Astrocyte (in vitro differentiated cells and primary cell): ENCODE results near the gene XYLT1. TPM values are rescaled to one million over a fixed set of nuclear protein-coding genes. Genes with fewer than 3 reads are reported as not detected.

Source experiments
- DNase-seq: peaks from one replicate; pipeline ENCODE4 v3.0.0-alpha.2; 2010; ENCODE audit warnings: low read depth
- FAIRE-seq: peaks from 2 replicates; lab custom pipeline; 2011; peaks lifted over from hg19 to GRCh38; lab: Jason Lieb, UNC
- H2AFZ ChIP-seq: 2 replicates; pipeline ENCODE4 v1.6.0; 2012; ENCODE audit warnings: low read depth, low read length, inconsistent platforms
- H3K27ac ChIP-seq: 2 replicates; pipeline ENCODE4 v1.5.1; 2011; ENCODE audit warnings: low read depth, low read length, inconsistent platforms
- H3K27me3 ChIP-seq: 2 replicates; pipeline ENCODE4 v1.6.0; 2011; ENCODE audit warnings: low read length, inconsistent platforms; ENCODE audit not compliant: insufficient read depth
- H3K36me3 ChIP-seq: 2 replicates; pipeline ENCODE4 v1.5.1; 2011; ENCODE audit warnings: low read length, inconsistent platforms; ENCODE audit not compliant: insufficient read depth
- H3K4me1 ChIP-seq: 2 replicates; pipeline ENCODE4 v1.5.1; 2011; ENCODE audit warnings: low read length, inconsistent platforms; ENCODE audit not compliant: insufficient read depth
- H3K4me2 ChIP-seq: 2 replicates; pipeline ENCODE4 v1.6.0; 2012; ENCODE audit warnings: low read length, inconsistent platforms
- H3K4me3 ChIP-seq: 2 replicates; pipeline ENCODE4 v1.5.1; 2011; ENCODE audit warnings: low read depth, mild to moderate bottlenecking, low read length, inconsistent platforms; ENCODE audit not compliant: insufficient read depth
- H3K79me2 ChIP-seq: 2 replicates; pipeline ENCODE4 v1.6.0; 2012; ENCODE audit warnings: mild to moderate bottlenecking, low read length, inconsistent platforms; ENCODE audit not compliant: insufficient read depth
- H3K9ac ChIP-seq: 2 replicates; pipeline ENCODE4 v1.6.0; 2012; ENCODE audit warnings: mild to moderate bottlenecking, low read length, inconsistent platforms
- H3K9me3 ChIP-seq: 2 replicates; pipeline ENCODE4 v1.5.1; 2012; ENCODE audit warnings: low read depth, mild to moderate bottlenecking, low read length, inconsistent platforms; ENCODE audit not compliant: insufficient read depth
- H4K20me1 ChIP-seq: 2 replicates; pipeline ENCODE4 v1.6.0; 2012; ENCODE audit warnings: low read length, inconsistent platforms; ENCODE audit not compliant: insufficient read depth
- H3K27ac Mint-ChIP-seq: one replicate; pipeline ENCODE4 v1.8.0; 2021; ENCODE audit warnings: mild to moderate bottlenecking, mixed read lengths; ENCODE audit not compliant: unreplicated experiment
- H3K27me3 Mint-ChIP-seq: one replicate; pipeline ENCODE4 v1.8.0; 2021; ENCODE audit warnings: low read depth, mixed read lengths; ENCODE audit not compliant: unreplicated experiment
- H3K36me3 Mint-ChIP-seq: one replicate; pipeline ENCODE4 v1.8.0; 2021; ENCODE audit warnings: low read depth, mixed read lengths; ENCODE audit not compliant: unreplicated experiment
- H3K4me1 Mint-ChIP-seq: one replicate; pipeline ENCODE4 v1.8.0; 2021; ENCODE audit warnings: low read depth, mixed read lengths; ENCODE audit not compliant: unreplicated experiment
- H3K4me3 Mint-ChIP-seq: one replicate; pipeline ENCODE4 v1.8.0; 2021; ENCODE audit warnings: mild to moderate bottlenecking, moderate library complexity, mixed read lengths; ENCODE audit not compliant: unreplicated experiment
- H3K9me3 Mint-ChIP-seq: one replicate; pipeline ENCODE4 v1.8.0; 2021; ENCODE audit warnings: mild to moderate bottlenecking, mixed read lengths; ENCODE audit not compliant: unreplicated experiment
- EZH2 ChIP-seq: IDR thresholded peaks from 2 replicates; pipeline ENCODE4 v1.6.1; 2012; ENCODE audit warnings: mild to moderate bottlenecking, low read length, inconsistent platforms; ENCODE audit not compliant: insufficient read depth
- total RNA-seq: library from RNA; stranded (reverse); gene quantifications from 2 replicates; pipeline ENCODE4 v1.2.1, GENCODE V29; 2021
- TF ChIP-seq, protein P1 (sequence below): IDR thresholded peaks from 2 replicates; pipeline ENCODE4 v1.5.1; 2011; ENCODE audit warnings: low read depth, mild to moderate bottlenecking, inconsistent platforms, low read length, moderate library complexity; ENCODE audit not compliant: insufficient read depth

Gene XYLT1
- total RNA-seq, 1 donor from 2014 or later, result 22.9 TPM

DNA sequence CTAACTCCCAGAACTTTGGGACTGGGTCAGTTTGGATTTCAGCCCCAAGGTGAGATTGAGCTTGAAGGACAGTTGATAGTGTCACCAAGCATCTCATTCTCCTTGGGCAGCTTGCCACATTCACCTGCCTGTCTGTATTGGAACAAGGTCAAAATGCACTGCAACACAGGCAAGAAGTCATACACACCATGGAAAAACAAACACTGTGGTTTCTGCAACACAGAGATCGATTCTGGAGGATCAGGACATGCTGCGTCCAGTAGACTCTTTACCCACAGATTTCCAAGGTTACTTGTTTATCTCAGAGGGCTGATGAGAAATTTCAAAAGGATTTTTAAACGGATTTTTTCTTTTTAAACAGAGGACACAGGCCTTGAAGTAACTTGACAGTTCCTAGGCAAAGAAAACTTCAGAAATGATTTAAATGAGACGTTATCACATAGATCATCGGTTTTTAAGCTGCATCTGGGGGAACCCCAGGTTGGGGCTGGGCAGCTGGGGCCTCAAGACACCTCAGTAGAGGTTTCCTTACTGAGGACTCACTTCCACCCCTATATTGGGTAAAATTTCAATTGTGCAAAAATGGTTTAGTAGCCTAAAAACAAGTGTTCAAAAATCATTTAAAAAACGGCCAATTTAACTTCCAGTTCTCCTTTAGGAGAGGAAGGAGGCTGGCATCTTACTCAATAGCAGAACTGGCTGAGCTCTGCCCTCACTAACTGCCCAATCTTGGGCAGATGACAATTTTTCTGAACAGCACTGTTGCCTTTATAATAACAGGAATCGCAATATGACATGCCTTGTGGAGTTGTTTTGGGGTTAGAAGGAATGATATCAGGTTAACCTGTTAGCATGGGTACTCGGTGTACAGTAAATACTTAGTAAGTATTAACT, 299.3 kb downstream of the XYLT1 start:
- peaks cover 10% of the 10 kb centered on the region for H3K36me3 Mint-ChIP-seq

DNA sequence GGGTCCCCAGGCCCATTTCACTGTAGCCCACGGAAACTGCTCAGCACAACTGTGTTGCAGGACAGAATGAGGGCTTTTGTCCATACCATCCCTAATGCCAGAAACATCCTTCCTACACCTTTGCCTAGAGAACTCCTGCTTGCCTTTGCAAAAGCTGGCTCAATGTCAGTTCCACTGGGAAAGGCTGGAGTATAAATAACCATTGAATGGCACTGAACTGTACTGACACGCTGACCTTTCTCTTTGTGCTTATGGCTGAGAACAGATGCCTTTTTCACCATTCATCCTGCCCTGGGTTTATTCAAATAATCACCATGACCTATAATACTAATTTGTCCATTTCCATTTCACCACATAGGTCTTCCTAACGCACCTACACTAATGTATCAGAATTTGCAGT, 300.3 kb downstream of the XYLT1 start:
- Mint-ChIP-seq H3K4me3 (no peak overlapping the region), H3K9me3 (no peaks in the 10 kb centered on the region), H3K27ac (no peak overlapping the region), H3K4me1 (peaks cover 10% of the 10 kb centered on the region), H3K27me3 (no peaks in the 10 kb centered on the region), H3K36me3 (peaks cover 16% of the 10 kb centered on the region)
- Histone ChIP-seq H3K4me3 (no peak overlapping the region), H3K27me3 (no peaks in the 10 kb centered on the region), H3K4me1 (peaks cover 7% of the 10 kb centered on the region), H2AFZ (no peak overlapping the region), H3K36me3 (peaks cover 10% of the 10 kb centered on the region), H3K27ac (no peak overlapping the region), H3K9ac (no peak overlapping the region), H3K4me2 (no peak overlapping the region), H3K79me2 (no peaks in the 10 kb centered on the region), H4K20me1 (peaks cover 56% of the 10 kb centered on the region), H3K9me3 (no peaks in the 10 kb centered on the region)
- FAIRE-seq, result no peak
- TF ChIP-seq, protein P1, sequence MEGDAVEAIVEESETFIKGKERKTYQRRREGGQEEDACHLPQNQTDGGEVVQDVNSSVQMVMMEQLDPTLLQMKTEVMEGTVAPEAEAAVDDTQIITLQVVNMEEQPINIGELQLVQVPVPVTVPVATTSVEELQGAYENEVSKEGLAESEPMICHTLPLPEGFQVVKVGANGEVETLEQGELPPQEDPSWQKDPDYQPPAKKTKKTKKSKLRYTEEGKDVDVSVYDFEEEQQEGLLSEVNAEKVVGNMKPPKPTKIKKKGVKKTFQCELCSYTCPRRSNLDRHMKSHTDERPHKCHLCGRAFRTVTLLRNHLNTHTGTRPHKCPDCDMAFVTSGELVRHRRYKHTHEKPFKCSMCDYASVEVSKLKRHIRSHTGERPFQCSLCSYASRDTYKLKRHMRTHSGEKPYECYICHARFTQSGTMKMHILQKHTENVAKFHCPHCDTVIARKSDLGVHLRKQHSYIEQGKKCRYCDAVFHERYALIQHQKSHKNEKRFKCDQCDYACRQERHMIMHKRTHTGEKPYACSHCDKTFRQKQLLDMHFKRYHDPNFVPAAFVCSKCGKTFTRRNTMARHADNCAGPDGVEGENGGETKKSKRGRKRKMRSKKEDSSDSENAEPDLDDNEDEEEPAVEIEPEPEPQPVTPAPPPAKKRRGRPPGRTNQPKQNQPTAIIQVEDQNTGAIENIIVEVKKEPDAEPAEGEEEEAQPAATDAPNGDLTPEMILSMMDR, result no peak
- no peak for TF ChIP-seq EZH2
- no peak for DNase-seq

More for the DNA sequence above, 299.3 kb downstream of the XYLT1 start:
- Histone ChIP-seq H3K27ac (no peak overlapping the region), H2AFZ (no peak overlapping the region), H4K20me1 (peaks cover 53% of the 10 kb centered on the region), H3K79me2 (no peaks in the 10 kb centered on the region), H3K4me3 (no peak overlapping the region), H3K27me3 (no peaks in the 10 kb centered on the region), H3K9ac (no peak overlapping the region), H3K4me1 (peaks cover 7% of the 10 kb centered on the region), H3K9me3 (no peaks in the 10 kb centered on the region), H3K4me2 (no peak overlapping the region), H3K36me3 (peaks cover 12% of the 10 kb centered on the region)
- FAIRE-seq, result no peak
- no peak overlapping the region for H3K4me3 Mint-ChIP-seq
- H3K9me3 Mint-ChIP-seq, result no peaks in the 10 kb centered on the region
- DNase-seq, result no peak
- H3K27me3 Mint-ChIP-seq, result no peaks in the 10 kb centered on the region
- no peak for TF ChIP-seq EZH2
- TF ChIP-seq, protein P1, result no peak
- H3K27ac Mint-ChIP-seq, result no peak overlapping the region
- H3K4me1 Mint-ChIP-seq, result peaks cover 10% of the 10 kb centered on the region

- FAIRE-seq, result no peak
- Mint-ChIP-seq H3K27ac (no peak overlapping the region), H3K9me3 (no peaks in the 10 kb centered on the region), H3K36me3 (peaks cover 21% of the 10 kb centered on the region), H3K4me3 (no peak overlapping the region), H3K4me1 (peaks cover 3% of the 10 kb centered on the region), H3K27me3 (no peaks in the 10 kb centered on the region)
- Histone ChIP-seq H3K27me3 (no peaks in the 10 kb centered on the region), H2AFZ (no peak overlapping the region), H3K9me3 (no peaks in the 10 kb centered on the region), H3K4me3 (no peak overlapping the region), H3K79me2 (no peaks in the 10 kb centered on the region), H3K4me2 (no peak overlapping the region), H3K27ac (no peak overlapping the region), H3K36me3 (peaks cover 10% of the 10 kb centered on the region), H3K4me1 (peaks cover 2% of the 10 kb centered on the region), H4K20me1 (peaks cover 50% of the 10 kb centered on the region), H3K9ac (no peak overlapping the region)
- TF ChIP-seq, protein P1, result no peak
- no peak for TF ChIP-seq EZH2
- DNase-seq, result no peak
These were observed 302.6 kb downstream of the XYLT1 start for GRCh38 chr16:17168181-17168580.
